Hypothalamus (tissue), 51 donors: ENCODE data around the gene SCUBE3.
A peak's percentile ranks its signal among the peaks of the same experiment; 100 is the strongest.

ENCODE experiments used
- DNase-seq, 51 donors: peaks; one replicate each; lab custom pipeline; 2025; lab: John Stamatoyannopoulos, UW

SCUBE3 gene

GRCh38 chr6:35213824-35214756 lies at the start of gene SCUBE3:
Gene SCUBE3 (plus strand): TSS chr6:35213956. CDS start chr6:35214419, 463 bp downstream.
- DNase-seq = peak in 4 of 51 donors; percentile 6 to 31 (median 15)

- DNase-seq = no peak
Measured at GRCh38 chr6:35164277-35164676, 49.5 kb upstream of the SCUBE3 start.

GRCh38 chr6:35164868-35165267 lies 48.9 kb upstream of the SCUBE3 start:
- no peak for DNase-seq

GRCh38 chr6:35165630-35166071 lies 48.1 kb upstream of the SCUBE3 start:
- no peak for DNase-seq

DNA sequence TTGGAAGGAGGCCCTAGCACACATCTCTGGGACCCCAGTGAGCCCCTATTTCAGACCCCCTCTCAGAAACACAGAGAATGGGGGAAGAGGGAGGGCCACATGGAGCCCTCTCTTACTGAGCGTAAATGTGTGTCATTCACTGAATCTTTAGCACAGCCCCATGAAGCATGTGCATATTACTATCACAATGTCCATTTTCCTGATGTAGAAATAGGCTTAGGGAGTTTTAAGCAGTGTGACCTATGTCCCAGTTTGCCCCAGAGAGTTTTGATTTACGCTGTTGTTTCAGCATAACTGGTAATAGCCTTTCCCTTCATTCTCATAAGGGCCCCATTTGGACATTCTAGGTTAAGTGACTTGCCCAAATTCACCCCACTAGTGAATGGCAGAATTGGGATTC lies 47.6 kb upstream of the SCUBE3 start:
- DNase-seq = no peak

DNA sequence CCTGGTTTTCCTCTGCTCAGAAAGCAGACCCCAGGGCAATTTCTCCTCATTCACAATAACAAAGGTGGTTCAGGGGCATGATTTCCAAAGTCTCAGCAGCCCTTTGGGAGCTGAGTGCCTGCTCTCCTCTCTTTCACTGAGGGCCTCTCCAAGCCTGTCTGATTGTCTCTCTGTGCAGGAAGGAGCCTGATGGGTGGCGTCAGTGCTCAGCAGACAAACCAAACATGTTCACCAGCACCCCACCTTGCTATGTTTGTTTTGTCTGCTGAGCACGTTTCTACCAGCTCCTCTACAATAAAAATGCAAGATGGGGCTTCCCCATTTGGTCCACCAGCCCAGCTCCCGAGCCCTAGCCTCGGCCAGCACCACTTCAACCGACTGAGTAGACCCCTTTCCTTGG lies 47.2 kb upstream of the SCUBE3 start:
- no peak for DNase-seq

DNA sequence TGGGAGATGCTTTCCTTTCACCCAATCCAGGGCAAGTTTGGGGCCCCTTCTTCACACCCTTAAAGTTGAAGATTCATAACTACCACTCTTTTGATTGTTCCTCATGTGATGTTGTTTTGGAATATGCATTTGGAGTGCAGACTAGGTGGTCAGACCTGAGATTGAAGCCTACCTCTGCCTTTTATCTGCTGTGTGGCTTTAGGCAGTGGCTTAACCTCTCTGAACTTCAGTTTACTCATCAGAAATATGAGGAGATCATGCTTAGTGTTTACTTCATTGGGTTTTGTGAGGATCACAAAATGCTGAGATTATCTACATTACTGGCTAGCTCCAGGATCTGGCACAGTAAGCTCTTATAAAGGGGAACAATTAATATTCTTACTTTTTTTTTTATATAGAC lies 46.3 kb upstream of the SCUBE3 start:
- DNase-seq = no peak

- DNase-seq = no peak
Measured at GRCh38 chr6:35168461-35168861, 45.3 kb upstream of the SCUBE3 start.

DNA sequence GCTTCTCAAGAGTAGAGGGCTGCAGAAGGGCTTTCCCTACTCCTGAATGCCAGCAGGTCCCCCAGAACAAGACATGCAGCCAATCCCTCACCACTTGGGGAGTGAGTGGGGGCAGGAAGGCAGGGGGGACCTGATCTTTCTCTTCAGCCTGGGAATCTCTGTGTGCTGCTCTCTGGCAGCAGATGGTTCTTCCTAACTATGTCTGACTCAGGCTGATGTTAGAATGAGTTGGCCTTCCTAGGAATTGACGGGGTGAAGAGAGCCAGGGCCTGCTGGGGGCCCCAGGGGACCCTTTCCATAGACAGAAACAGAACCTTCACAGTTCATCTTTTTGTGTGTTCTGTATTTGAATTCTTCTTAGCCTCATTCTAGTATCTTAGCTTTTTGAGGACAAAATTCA lies 43.6 kb upstream of the SCUBE3 start:
- DNase-seq = no peak

DNA sequence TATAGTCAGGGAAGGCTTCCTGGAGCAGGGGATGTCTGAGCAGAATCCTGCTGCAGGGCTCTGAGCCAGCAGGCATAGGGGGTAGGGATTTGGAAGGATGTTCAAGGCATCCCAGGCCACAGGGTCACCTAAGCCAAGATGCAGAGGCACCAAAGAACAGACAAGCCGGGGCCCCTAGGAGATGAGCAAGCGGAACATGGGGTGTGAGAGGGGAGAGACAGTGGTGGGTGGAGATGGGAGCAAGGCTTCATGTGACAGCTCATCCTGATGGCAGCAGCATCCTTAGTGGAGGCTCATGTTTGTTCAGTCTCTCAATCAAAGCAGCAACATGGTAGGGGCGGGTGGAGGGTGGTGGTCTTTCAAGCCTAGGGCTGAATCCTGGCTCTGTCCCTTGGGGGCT lies 42.9 kb upstream of the SCUBE3 start:
- no peak for DNase-seq

- DNase-seq = no peak
Measured at GRCh38 chr6:35173044-35173426, 40.7 kb upstream of the SCUBE3 start.

DNA sequence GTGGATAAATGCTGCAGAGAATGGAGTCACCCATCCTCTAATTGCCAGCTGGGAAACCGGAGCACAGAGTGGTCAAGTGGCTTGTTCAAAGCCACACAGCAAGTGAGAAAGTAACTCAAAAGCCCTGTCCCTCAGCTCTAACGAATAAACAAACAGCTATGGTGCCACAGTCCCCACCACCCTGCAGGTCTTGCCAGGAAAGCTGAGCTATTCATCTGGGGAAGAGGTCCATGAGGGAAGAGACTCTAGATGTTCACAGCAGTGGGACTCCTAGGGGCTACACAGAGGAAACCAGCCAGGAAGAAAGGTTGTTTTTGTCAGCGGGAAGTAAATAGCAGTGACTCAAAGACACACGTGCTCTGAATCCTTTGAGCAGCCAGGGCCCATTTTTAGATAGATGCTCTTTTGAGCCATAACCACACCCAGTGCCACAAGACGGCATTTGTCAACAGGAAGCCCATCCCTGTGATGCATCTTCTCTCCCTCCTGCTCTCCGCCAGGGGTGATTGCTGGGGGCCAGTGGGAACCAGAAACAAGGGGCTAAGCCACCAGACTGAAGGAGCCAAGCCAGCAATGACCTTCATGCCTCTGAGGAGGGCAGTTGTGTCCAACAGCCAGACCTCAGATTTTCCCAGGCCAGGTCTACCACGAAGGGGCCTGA lies 40.2 kb upstream of the SCUBE3 start:
- DNase-seq = no peak

- DNase-seq = no peak
Measured at GRCh38 chr6:35174088-35174434, 39.7 kb upstream of the SCUBE3 start.

GRCh38 chr6:35174501-35174900 lies 39.3 kb upstream of the SCUBE3 start:
- no peak for DNase-seq

GRCh38 chr6:35176301-35177024 lies 37.3 kb upstream of the SCUBE3 start:
- no peak for DNase-seq

DNA sequence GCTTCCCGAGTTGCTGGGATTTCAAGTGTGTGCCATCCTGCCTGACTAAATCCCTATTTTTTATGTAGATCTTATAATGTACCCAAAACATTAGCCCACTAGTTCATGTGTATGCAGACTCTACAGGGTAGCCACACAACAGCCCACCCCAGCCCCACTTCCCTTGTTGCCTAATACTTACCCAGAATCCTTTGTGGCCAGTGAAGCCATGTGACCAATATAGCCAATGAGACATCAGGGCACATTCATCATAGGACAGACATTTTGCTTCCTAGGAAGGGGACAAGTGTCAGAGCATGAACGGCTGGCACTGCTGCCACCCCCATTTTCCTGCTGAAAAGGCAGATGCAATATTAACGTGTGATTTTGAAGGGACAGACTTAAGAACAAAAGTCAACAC lies 36.6 kb upstream of the SCUBE3 start:
- no peak for DNase-seq

- DNase-seq = no peak
Measured at GRCh38 chr6:35177596-35177995, 36.2 kb upstream of the SCUBE3 start.

DNA sequence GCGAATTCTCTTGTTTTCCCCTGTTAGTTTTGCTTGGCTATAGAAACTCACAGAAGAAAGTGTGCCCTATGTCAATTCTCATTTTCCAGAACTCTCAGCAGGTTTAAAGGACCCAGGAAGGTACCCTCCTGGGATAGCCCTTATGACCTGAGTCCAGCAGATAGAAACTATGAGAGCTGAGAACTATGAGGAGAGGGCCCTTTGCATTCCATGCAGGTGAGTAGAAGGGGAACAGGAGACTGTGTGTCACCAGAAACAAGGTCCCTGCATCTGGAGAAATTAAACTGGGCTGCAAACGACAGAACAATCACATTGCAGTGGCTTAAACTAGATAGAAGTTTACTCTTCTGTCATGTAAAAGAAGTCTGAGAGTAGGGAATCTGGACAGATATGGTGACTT lies 35.7 kb upstream of the SCUBE3 start:
- DNase-seq = no peak

DNA sequence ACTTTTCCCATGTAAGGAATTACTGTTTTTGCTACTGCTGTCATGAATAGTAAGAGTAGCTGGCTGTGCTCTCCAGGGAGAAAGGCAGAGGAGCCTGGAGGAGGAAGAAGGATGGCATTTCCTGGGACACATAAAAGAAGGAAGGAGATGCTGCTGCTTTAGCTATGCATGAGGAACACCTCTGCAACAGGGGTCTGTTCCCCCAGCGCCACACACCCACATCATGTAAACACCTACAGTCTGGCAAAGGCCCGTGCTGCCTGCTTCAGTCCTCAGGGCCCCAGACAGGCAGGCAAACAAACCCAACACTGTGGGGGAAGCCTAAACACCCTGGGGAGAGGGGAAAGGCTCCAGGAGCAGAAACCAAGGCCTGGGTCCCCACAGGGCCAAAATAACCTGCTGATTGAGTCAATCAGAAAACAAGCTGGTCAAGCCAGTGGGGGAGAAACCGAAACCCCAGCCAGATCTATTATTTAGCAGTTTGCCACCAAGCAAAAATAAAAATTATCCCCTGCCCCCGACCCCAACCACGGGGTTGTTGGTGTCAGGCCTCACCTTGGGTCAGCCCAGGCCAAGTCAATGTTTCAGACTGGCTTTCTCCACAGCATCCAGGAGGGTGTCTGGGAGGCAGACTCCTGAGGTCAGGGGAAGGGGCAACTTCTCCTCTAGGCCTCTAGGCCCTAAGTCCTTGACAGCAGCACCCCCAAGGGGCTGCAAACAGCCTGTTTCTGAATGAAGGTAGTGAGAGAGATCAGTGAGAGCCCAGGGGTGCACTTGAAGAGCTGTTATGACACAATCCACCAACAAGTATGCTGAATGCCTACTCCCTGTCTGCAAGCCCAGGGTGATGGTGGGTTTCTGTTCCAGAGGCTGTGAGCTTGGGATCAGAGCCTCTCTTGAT lies 34.6 kb upstream of the SCUBE3 start:
- DNase-seq = no peak

DNA sequence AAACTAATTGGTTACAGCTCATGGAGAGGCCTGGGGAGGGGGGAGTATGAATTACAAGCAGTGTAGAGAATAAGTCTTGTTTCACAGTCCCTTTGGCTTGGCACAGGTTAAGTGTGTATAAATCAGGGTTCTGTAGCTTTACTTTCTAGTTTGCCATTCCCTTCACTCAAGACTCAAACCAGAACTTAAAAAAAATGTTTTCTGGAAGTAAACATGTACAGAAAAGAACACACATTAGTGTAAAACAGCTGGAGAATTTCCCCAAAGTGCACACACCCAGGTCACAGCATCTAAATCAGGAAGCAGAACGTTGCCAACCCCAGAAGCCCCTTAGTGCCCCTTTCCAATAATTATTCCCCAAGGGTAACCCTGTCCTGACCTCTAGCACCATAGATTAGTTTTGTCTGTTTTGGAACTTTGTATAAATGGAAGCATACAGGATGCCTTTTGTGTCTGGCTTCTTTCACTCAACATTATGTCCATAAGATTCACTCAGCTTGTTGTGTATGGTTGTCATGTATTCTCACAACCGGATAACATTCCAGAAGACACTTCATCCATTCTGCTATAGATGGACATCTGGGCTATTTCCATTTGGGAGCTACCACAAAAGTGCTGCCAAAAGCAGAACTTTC lies 33.7 kb upstream of the SCUBE3 start:
- no peak for DNase-seq
